NCI-H2171 (cell line): Measurements from ENCODE around the gene CD1B.
"Not testable (repeated sequence)": the region's sequence is repeated elsewhere in the genome, so short reads cannot be mapped to it uniquely, and the experiment has no call there.

Source experiments
- DNase-seq: peaks from one replicate; lab custom pipeline; 2025; lab: John Stamatoyannopoulos, UW

CD1B gene

DNA sequence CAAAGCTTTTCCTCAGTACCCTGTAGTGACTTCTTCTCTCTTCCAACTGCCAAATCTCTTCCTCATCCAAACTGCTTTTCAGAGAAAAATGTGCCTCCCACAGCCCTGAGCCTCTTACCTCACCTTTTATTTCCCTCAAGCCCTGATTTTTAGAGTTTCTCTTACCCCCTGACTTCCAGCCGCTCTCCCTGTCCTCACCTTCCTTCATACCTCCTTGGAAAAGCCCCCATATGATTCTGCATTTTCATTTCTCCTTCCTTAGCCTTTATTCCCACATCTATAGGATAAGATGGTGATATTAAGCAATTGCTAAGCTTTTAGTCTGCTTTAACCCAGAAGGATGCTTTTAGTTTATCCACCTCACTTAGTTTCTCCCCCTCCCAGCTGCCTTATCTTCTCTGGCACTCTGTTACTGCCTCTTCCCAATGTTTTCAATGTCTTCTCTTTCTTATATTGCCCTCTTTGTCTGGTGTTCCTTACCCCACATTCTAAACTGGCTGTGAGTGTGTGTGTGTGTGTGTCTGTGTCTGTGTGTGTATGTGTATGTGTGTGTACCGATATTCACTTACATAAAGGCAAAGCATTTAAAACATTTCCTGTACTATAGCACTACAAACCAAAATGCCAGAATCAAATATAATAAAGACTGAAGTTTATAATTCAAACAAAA lies at the start of gene CD1B:
TSS of gene CD1B (minus strand) at position 51 of the 670 bp plus-strand sequence. CDS start 108 bp downstream, outside the sequence.
- DNase-seq = no peak

DNA sequence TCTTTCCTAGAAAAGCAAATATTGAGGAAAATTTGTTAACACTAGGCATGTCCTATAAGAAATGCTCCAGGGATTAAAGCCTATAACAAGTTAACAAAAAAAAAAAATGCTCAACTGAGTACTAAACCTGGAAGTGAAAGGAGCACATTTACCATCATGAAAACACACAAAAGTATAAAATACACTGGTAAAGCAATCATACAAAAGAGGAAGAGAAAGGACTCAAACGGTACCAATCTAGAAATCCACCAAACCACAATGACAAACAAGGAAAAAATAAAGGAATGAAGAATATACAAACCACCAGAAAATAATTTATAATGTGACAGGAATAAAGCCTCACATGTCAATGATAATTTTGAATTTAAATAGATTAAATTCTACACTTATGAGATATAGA lies 43.5 kb upstream of the CD1B start:
- no peak for DNase-seq

DNA sequence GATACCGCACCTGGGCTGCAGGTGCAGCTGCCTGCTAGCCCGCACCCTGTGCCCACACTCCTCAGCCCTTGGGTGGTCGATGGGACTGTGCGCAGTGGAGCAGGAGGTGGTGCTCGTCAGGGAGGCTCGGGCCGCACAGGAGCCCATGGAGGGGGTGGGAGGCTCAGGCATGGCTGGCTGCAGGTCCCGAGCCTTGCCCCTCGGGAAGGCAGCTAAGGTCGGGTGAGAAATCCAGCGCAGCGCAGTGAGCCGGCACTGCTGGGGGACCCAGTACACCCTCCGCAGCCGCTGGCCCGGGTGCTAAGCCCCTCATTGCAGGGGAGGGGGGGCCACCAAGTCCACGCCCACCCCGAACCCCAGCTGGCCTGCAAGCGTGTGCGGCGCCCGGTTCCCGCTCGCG lies 42.8 kb upstream of the CD1B start:
- DNase-seq = not testable (repeated sequence)

DNA sequence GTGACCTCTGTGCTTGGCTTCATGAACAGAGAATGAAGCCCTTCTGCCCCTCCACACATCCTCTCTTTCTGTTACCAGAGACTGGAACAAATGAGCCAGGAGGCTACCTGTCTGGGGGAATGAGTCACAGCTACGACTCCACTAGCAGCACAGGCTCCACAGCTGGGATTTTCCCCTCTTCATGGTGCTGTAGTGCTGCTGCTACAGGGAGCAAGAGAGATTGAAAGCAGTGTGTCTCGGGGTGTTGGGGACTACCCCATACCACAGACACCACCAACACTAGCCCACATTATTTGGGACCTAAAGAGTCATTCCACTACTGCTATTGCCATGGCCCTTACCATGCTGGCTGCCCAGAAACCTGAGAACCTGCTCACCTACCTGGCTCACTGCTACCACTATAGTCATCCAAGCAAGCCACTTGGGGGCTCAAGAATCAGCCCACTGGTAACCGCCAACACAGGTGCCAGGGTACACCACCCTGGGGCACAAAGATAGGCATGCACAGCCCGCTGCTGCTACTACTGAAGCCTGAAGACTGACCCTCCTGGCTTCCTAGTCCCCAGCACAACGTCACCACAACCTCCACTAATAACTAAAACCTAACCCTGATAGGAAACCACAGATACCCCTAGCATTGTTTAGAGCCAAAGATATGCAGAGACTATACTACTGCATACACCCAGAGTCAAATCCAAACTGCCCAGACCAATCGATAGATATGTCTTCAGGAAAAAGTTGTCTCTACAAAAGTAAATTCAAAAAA lies 40.0 kb upstream of the CD1B start:
- no peak for DNase-seq

DNA sequence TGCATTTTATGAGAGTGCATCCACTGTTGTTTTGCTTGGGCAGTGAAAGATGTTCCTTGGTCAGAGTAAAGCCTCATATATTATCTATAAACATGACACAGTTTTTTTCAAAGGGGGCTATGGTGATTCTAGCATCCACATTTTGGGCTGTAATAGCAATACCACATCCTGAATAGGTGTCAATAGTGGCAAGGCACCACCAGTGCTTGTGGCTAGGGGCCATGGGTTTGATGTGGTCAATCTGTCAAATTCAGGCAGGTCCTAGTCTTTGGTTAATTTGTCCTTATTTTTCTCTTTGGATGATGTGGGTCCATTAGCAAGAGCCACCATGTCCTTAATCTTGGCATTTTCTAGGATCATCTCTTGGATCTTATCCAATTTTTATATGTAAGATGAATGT lies 35.5 kb upstream of the CD1B start:
- DNase-seq = no peak

DNA sequence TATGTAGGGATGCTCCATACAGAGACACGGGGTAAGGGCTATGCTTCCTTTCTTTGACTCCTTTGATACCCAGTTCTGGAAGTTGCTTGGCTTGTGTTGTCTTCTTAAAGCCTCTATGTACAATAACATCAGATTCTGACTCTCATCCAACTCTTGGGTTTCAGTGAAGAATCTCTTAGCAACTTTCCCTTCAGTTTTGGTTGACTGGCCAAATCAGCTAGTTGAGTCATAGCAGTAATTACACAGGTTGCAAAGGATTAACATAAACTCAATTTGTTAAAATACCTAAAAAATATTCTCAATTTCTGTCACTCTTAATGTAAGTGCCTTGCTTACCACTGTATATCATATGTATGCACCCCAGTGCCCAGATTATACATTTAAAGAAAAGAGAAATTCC lies 31.6 kb upstream of the CD1B start:
- no peak for DNase-seq

DNA sequence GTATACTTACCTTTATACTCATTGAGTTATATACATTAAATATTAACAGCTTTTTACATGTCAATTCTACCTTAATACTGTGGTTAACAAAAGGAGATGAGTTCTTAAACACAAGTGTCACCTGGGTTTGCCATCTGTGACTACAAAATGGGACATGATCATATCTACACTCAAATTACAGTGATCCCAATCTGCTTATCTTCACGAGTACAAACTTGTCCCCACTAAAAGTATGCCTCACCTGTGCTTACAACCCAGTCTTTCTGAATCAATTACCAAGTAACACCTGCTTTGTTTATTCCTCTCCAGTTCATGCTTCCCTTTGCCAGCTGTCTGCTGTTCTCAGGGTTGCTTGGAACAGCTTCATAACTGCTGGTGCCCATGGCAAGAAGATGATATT lies 31.2 kb upstream of the CD1B start:
- no peak for DNase-seq

DNA sequence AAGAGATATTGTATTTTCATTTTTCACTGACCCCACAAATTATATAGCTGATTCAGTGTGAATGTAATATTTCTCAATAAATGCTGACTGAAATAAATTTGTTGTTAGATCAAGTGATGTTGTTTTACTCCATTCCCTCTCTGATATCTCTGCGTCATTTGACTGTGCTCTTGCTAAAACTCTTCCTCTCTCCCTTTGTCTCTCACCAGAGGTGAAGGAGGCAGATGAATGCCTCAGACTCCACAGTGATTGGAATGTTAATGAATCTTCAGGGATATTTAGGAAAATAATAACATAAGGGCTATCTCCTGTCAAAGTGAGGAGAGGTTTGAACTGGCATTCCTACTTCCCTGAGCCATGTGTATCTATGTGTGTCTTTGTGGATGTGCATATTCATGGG lies 26.1 kb upstream of the CD1B start:
- no peak for DNase-seq

DNA sequence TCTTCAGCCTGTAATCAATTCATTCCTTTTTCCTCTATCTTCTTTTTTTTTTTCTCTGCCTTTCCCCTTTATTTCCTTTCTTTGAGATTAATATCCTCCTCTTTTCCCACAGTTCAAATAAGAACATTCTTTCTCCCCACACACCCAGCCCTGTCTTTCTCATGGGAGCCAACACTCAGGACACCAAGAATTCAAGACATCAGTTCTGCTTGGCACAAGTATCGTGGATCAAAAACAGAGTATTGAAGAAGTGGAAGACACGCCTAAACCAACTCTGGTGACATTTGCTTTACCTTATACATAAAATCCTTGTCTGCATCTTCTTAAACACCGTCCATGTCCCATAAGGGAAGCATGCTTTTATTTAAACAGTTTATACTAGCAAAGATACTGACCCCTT lies 25.3 kb upstream of the CD1B start:
- DNase-seq = no peak

DNA sequence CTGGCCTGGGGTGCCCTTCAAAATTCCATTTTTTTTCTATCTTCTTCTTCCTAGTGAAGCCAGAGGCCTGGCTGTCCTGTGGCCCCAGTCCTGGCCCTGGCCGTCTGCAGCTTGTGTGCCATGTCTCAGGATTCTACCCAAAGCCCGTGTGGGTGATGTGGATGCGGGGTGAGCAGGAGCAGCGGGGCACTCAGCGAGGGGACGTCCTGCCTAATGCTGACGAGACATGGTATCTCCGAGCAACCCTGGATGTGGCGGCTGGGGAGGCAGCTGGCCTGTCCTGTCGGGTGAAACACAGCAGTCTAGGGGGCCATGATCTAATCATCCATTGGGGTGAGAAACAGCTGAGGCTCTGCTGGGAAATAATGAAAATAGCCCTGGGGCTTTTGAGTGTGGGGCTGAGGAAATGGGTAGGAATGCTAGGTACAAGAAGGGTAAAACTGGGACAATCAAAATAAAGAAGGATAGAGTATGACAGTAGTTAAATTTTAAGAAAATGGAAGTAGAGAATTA lies 24.5 kb upstream of the CD1B start:
- DNase-seq = no peak

DNA sequence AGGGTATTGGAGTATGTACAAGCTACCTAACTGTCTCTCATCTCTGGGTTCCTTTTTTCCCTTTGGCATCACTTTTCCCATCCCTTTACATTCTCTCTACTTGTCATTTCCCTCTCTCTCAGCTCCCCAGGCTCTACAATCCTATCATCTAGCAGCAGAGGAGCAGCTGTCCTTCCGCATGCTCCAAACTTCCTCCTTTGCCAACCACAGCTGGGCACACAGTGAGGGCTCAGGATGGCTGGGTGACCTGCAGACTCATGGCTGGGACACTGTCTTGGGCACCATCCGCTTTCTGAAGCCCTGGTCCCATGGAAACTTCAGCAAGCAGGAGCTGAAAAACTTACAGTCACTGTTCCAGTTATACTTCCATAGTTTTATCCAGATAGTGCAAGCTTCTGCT lies 22.9 kb upstream of the CD1B start:
- no peak for DNase-seq

DNA sequence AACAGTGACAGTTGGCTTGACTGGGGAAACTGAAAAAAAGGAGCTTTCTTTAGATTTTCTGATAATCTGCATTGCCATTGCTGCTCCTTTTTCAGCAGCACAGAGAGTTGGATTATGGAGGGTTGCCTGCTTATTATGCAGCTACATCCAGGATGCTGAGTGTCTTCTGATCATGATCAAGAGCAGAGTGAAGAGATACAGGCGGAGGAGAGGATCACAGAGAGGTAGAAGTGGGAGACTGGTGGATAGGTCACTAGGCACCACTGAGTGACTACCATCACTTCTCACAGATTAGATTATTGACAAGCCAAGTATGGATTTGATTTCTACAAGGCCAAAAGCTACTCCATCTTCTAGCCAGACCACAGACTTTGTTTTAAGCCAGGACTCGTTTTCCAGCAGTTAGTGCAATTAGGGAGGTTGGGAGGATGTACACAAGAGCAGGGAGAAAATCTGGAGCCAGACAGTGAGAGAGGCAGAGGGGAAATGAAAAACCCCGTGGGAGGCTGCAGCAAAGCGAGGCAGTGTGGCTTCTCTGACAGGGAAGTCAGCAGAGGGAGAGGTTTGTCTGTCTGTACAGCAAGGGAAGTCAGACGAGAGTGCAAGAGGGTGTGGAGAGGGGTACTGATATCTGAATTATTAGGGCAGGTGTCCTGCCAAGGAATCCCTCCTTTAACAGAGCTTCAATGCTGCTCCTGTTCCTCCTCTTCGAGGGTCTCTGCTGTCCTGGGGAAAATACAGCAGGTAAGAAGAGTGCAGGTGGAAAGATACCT lies 22.2 kb upstream of the CD1B start, which contains the start of gene CD1E:
TSS of gene CD1E (plus strand) at position 592 of the 773 bp plus-strand sequence. CDS start at position 687, 95 bp downstream.
- no peak for DNase-seq

DNA sequence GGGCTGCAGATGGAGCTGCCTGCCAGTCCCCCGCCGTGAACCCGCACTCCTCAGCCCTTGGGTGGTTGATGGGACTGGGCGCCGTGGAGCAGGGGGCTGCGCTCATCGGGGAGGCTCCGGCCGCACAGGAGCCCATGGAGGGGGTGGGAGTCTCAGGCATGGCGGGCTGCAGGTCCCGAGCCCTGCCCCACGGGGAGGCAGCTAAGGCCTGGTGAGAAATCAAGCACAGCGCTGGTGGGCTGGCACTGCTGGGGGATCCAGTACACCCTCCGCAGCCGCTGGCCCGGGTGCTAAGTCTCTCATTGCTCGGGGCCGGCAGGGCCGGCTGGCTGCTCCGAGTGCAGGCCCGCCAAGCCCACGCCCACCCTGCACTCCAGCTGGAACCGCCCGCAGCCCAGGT lies 17.6 kb upstream of the CD1B start:
- DNase-seq = not testable (repeated sequence)

DNA sequence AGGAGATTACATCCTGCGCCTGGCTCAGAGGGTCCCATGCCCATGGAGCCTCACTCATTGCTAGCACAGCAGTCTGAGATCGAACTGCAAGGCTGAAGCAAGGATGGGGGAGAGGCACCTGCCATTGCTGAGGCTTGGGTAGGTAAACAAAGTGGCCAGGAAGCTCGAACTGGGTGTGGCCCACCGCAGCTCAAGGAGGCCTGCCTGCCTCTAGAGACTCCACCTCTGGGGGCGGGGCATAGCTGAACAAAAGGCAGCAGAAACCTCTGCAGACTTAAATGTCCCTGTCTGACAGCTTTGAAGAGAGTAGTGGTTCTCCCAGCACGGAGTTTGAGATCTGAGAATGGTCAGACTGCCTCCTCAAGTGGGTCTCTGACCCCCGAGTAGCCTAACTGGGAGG lies 5.1 kb upstream of the CD1B start:
- not testable (repeated sequence) for DNase-seq

DNA sequence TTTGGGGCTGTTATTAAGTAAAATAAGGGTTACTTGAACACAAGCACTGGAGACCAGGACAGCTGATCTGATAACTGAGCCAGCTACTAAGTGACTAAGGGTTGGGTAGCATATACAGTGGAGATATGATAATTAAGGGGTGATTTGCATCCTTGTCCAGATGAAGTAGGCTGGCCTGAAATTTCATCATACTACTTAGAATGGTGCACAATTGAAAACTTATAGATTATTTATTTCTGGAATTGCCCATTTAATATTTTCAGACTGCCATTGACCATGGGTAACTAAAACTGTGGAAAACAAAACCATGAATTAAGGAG lies 3.8 kb upstream of the CD1B start:
- no peak for DNase-seq

DNA sequence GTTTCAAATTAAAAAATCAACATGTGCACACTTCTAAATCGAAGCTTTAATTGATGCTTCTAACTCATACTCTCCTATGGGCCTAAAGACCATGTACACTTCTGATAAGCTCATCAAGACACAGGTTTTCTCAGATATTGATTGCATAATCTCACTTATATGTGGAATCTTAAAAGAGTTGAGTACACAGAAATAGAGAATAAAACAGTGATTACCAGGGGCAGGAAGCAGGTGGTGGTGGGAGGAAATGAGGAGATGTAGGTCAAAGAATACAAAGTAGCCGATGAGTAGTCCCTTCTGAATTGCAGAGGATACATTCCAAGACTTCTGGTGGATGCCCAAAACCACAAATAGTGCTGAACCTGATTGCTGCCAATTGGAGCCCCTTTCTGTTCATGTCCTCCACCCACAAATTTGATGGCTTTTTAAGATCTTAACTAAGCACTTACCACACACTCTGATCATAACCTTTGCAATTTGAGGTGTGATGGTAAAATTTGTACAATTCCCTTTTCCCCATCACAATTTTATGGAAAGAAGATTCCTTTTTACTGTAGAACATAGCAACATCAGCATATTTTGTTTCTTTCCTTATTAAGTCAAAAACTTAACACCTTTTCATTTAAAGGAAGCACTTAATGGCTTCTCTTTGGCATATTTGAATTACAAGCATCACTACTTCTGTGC lies 3.3 kb upstream of the CD1B start:
- no peak for DNase-seq

DNA sequence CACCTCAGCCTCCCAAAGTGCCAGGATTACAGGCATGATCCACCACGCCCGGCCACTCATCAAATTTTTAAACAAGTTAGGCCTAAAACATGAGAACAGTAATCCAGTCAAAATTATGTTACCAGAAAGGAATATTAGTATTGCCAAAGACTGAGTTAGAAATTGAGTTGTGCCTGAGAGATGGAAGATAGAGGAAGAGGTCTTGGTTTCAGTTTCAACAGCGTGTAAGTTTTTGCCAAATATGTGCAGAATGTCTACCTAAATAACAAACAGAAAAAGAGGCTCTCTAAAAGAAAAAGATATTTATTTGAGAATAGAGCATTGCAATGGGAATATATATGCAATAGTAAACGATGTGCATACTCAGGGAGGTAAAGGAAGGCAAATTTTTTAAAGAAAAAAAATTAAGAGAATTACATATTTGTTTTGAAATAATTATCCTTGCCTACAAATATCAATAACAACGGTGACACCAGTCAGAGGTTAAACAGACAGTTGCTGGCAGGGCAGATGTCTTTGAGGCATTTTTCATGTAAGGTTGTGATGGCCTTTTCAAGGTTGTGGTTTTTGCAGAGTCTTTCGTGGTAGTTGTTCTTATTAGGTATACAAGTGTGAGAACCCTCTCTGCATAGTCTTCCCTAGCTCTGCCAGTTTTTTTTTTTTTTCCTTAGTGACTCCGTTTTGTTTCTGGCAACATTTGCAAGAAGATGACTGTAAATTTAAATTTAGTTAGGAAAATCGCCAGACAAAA lies 2.2 kb upstream of the CD1B start:
- no peak for DNase-seq

DNA sequence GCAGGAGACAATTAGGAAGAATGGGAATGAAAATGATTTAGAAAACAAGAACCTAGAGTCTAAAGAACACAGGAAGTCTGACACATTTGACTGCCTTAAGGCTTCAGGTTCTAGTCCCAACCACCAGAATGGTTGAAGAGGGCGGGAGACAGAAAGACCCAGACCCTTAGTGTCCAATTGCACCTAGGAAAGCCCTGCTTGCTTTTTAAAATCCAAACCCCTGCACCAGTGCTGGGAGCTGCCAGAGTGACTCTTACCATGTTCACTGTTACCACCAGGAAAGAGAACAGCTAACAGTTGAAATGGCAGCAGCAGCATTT lies 265 bp downstream of the CD1B start:
- DNase-seq = no peak

DNA sequence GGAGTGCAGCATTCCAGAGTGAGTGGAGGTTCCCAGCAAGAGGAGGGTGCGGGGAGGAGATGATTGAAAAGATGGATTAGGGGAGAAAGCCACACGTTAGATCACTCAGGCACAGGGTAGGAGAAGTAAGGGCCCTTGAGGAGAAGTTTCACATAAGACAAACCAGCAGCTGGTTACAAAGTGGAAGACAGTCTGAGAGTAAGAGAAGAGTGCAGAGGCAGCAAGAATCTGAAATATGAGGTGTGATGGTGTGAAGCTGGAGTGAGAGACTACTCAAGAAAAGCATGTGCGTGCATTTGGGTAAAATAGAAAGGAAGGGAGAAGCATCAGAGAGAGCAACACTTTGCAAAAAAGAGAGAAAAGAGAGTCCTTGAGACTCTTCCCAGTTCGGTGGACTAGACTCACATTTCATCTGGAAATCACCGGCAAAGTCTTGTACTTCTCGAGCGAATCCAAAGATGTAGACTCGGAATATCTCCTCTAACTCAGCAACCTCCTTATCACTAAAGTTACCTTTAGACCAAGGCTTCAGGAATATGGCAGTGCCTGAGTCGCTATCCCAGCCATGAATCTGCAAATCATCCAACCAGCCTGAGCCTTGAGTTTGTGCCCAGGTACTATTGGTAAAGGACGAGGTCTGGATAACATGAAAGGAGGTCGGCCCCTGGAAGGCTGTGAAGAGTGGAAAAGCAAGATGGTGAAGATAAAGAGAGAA lies 783 bp downstream of the CD1B start:
- no peak for DNase-seq

DNA sequence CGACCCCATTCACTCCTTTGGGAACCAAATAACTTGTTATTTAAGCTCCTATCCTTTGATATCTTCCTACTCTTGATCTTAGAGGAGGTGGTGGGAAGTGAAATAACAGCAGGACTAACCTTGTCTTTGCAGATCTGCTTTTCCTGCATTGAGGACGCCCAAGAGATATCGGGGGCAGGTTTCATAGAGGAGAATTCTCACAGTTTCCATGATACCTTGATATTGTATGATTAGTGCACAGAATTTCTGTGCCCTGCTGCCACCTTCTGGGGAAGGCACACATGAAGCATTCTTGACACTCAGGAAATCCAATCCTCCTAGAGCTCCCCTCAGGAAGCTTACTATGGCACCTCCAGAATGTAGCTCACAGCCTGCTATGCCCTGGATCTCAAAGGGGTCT lies 1.6 kb downstream of the CD1B start:
- DNase-seq = no peak

DNA sequence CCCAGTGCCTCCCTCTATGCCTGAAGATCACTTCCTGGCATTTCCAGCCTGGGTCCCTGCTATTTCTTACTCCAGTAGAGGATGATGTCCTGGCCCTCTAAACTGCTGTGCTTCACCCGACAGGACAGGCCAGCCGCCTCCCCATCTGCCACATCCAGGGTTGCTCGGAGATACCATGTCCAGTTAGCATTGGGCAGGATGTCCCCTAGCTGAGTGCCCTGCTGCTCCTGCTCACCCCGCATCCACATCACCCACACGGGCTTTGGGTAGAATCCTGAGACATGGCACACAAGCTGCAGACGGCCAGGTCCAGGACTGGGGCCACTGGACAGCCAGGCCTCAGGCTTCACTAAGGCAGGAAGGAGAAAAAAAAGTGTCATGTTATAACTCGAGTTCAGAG lies 2.0 kb downstream of the CD1B start:
- no peak for DNase-seq
